NCI-H1930 (cell line): ENCODE results near the gene CCDC57.

ENCODE experiments used
- DNase-seq, 2 experiments: peaks; one replicate each; lab custom pipeline; 2025; lab: John Stamatoyannopoulos, UW

CCDC57 gene

DNA sequence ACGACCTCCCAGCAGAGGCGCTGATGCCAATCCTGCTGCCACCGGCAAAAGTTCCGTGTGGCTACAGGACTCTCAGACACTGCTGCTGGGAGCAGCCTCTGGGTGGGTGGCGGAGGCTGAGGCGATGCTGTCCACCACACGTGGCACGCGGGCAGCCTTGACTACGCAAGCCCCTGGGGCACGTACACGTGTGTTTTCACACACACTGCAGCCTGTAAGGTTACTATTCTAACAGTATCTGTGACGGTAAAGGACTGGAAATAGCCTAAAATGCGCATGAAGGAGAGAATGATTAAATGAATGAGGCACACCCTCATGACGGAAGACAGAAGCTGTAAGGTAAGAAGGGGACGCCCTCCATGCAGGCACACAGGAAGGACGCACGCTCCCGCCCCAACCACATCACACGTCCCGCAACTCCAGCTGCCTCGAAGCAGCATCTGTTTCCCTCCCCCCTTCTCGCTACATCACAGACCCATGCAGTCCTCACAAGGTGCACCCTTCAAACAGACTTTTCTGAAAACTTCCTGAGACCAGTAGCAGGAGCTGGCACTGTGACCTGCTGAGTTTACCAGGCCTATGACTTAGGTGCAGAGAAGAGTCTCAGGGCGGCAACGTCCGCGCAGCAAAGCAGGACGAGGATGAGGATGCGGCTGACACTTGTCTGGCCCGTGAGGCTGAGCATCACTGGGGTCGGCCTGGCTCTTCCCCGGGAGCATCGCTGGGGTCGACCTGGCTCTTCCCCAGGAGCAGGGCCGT, 85.9 kb downstream of the CCDC57 start:
- no peak for DNase-seq

GRCh38 chr17:82124101-82124500, 88.5 kb downstream of the CCDC57 start:
- no peak for DNase-seq

GRCh38 chr17:82121660-82122629, 90.7 kb downstream of the CCDC57 start:
- DNase-seq = no peak

DNA sequence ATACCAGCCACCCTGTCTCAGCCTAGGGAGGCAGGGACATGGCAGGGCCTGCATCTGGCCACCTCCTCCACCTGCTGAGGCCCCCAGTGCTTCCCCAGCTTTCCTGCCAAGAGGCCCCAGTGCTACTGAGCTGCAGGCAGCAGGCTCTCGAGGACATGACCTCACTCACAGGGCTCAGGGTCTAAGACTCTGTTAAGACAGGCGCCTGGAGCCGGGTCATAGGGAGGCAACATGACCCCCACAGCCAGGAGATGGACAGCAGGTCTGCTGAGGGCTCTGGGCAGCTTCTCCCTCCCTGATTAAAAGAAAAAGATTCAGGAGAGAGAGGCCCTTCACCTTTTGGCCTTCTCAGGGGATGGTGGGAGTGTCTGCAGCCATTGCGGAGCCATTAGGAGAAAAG, 91.4 kb downstream of the CCDC57 start:
- DNase-seq = no peak

GRCh38 chr17:82120148-82120547, 92.5 kb downstream of the CCDC57 start:
- no peak for DNase-seq

DNA sequence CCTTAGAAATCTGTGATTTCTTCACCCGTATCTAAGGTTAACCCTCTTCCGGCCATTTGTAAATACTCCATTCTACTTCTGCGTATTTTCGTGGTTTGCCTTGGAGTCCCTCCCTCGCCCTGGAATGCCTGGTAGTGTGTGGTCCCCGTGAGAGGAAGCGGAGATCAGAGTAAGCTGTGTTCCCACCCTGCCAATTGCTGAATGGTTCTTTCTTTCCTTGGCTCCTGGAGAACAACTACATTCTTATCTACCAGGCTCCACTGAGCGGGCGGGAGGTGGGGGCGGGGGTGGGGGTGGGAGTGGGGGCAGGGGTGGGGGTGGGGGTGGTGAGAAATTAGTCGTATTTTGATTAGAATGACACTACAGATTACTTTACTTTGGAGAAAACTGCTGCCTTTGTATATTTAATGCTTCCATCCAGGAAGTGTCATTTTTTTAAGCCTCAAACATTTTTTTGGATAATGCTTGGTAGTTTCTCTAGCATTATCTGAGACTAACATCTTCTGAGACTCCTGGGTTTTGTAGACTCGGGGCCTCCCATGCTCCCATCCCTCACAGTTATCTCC, 93.7 kb downstream of the CCDC57 start:
- DNase-seq = no peak

DNA sequence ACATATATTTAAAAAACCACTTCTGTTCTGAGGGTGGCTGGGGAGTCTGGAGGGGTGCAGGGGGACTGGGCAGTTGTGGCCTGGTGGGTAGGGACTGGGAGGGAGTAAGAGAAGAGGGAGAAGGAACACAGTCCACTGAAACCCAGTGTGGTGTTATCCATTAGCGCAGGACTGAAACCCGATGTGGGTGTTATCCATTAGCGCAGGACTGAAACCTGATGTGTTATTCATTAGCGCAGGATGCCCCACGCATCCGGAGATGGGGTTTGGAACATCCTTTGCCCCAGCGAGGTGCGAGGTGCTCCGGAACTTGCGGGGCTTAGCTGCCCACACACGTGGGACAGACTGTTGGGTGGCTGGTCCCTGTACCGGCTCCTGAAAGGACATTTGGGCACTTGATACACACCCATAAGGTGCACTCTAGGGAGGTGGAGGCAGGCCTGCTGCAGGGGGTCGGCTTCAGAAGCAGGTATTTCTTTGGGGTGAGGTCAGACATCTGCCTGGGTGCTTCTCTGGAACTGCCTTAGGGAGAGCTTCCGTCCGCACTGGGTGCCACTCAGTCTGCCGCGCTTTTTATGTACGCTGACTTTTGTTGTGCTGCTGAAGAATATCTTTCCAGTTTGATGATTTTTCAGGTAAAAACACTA, 94.4 kb downstream of the CCDC57 start:
- no peak for DNase-seq

- DNase-seq = no peak
Measured at GRCh38 chr17:82117139-82118090, 95.2 kb downstream of the CCDC57 start.

GRCh38 chr17:82116246-82116645, 96.4 kb downstream of the CCDC57 start:
- DNase-seq = no peak

- no peak for DNase-seq
Measured at GRCh38 chr17:82114872-82115271, 97.8 kb downstream of the CCDC57 start.

GRCh38 chr17:82114447-82114846, 98.2 kb downstream of the CCDC57 start:
- DNase-seq = no peak

DNA sequence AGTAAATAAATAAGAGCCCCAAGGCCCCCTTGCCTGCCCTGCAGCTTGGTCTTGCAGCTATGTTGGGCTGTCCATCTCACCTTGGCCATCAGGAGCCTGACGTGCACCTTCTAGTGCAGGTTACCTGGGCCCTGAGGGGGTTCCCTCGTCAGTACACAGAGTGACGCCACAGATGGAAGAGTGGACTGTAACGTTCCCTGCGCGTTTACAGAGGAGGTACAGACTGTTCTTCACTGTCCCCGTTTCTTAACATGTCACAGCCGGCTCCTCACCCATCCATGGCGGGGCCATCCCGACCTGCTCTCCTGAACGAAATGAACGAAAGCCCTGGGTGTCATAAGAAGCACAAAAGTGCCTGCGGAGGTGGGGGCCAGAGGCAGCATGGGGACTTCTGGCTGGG, 98.7 kb downstream of the CCDC57 start:
- DNase-seq = no peak

GRCh38 chr17:82113422-82113821, 99.2 kb downstream of the CCDC57 start:
- DNase-seq = no peak

DNA sequence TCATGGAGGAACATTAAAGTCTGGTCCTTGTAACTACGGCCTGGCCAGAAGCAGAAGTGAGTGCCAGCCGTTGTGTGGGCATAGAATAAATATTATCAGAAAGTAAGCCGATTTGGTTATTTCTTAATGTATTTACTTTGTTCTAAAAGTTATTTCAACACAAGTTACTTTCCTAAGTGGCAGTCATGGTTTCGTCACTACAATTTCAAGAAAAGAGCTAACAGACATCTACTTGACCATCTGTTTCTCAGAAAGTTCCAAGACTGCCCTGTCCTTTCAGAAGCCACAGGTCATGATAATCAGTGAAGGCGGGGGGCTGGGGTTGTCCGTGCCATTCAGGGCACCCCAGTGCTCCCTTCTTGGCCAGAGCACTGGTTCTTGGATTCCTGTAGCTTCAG, 99.7 kb downstream of the CCDC57 start:
- DNase-seq = no peak

DNA sequence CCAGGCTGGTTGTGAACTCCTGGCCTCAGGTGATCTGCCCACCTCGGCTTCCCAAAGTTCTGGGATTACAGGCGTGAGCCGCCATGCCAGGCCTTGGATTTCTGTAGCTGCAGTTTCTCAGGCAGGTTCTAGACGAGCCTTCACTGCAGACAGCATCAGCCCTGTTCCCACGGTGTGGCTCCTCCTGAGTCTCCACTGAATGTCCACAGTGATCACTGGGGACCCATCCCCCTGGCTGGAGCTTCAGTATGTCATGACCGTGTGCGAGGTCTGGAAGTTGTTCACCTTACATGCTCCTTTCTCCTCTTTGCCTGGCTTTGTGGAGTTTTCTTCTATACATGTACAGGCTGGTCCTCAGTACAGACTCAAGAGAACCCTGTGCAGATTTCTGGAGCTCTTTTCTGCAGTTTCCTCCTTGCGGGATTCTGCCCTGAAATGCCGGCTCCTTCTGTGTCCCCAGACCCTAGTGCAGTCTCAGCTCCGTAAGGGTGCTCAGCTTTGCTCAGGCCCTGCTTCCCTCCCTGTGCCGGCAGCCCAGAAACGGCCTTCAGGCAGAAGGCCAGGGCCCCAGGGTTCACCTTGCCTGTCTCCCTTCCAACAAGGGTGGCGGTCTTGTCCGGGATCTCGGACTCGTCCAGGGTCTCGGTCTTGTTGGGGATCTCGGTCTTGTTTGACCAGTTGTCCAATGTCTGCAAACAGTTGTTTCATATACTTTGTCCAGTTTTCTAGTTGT, 100.3 kb downstream of the CCDC57 start:
- no peak for DNase-seq

DNA sequence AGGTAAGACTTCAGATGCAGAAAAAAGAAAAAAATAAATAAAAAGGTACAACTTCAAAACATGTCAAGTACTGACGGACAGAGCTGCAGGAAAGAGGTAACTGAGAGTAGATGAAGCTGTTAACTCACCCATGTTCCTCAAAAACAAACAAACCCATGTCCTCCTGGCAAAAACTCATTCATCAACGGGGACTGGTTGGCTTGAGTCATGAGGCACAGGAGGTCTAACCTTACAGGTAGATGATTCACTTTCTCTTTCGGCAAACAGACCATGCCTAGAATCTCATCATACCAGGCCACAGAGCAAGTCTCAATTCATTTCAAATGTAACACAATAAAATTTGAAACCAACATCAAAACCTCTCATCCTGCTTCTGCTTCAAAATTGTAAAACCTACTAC, 102.3 kb downstream of the CCDC57 start:
- no peak for DNase-seq

- DNase-seq = no peak
Measured at GRCh38 chr17:82108961-82109475, 103.6 kb downstream of the CCDC57 start.

GRCh38 chr17:82108496-82108945, 104.1 kb downstream of the CCDC57 start:
- DNase-seq = no peak

DNA sequence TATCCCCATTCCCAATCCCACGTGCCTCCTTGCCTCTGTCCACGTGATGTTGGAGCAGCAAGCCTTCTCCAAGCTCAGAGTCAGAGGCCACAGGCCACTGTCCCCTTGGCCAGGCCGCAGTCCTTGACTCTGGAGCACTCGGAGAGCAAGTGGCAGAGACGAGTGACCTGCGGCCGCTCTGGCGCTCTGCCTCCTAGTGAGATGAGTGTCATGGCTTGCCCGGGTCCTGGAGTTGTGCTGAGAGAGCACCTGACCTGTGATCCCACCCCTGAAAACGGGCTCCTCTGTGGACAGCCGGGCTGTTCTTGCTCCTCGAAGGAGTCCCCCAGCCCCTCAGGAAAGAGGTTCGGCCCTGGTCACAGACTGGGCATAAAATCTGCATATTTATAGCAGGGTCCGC, 104.6 kb downstream of the CCDC57 start:
- no peak for DNase-seq

GRCh38 chr17:82107341-82107860, 105.2 kb downstream of the CCDC57 start:
- DNase-seq = no peak
